HG02884 (cell line): ENCODE measurements around the gene CD55.
"Not testable (repeated sequence)": the region's sequence is repeated elsewhere in the genome, so short reads cannot be mapped to it uniquely, and the experiment has no call there.

Experiments used
- ATAC-seq: cut with Tn5 transposase; IDR thresholded peaks from one replicate; pipeline ENCODE4 v1.9.1; 2021; ENCODE audit warnings: mild to moderate bottlenecking, moderate library complexity; ENCODE audit not compliant: unreplicated experiment

Gene CD55

DNA sequence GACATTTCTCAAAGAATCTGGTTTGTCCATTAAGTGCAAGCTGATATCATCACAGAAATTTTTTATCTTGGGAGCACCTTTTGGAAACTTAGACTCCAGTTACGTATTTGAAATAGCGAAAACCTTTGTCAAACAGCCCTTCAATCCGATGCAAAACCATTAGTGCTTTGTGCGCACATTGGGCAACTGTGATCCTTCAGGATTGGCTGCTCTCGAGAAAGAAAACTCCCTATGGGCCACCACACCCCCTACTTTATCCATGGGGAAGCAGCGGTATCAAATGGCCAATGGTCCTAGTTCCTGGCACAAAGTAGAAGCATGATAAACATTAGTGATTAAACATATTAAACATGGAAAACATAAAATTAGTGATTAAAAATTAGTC is 16.0 kb upstream of the CD55 start:
- no peak for ATAC-seq

DNA sequence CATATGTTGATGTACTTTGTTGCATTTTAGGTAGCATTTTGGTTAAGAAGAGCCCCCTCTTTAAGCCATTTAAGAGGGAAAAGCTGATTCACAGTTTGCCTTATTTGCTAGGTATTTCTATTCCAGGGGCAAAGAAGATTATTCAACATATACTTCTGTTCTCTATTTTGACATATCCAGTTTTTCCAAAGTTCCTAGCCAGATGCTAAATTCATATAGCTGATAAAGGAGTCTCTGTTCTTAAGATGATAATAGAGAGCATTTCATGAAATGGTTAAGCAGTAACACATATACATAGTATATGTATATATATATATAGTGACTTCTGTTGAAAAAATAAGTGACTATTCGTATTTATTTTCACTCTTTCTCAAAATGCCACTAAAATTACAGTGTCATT is 15.5 kb upstream of the CD55 start:
- no peak for ATAC-seq

DNA sequence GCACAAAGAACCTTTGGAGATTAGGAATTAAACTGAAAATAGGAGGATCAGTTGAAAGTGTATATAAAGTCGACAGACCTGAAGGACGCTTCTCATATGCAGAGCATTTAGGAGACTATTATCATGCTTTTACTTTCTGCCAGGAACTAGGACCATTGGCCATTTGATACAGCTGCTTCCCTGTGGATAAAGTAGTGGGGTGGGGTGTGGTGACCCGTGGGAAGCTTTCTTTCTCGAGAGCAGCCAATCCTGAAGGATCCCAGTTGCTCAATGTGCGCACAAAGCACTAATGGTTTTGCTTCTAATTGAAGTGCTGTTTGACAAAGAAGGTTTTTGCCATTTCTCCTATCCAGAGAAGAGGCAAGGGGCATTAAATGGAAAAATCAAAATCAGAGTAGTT is 14.9 kb upstream of the CD55 start:
- no peak for ATAC-seq

DNA sequence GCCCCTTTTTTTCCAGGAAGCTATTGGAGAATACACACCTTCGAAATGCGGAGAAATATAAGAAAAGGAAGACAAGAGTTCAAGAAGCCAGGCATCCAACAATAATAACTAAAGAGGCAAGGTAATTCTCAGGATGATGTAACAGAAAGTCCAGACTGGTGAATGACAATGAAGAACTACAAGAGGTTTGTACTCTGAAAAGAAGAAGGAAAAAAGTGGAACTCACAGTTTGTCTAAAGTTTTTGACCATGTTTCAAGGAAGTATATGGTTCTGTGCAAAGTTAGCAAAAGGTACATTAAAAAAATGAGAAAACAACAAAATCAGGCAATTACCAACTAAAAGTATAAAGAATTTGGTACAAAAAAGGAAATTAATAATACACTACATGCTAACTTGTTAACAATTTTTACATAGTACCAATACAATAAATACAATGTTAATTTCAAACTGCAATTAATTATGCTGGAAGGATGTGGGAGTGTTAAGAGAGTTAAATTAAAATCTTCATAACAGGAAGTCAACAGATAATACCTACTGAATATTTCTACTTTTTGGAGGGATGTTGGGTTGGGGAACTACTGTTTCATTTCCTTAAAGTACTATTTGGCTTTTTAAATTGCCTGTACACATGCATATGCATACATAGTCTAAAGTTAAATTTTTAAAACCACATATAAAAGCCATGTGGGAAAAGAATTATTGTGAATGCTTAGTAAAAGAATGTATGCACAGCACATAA is 12.9 kb upstream of the CD55 start:
- no peak for ATAC-seq

DNA sequence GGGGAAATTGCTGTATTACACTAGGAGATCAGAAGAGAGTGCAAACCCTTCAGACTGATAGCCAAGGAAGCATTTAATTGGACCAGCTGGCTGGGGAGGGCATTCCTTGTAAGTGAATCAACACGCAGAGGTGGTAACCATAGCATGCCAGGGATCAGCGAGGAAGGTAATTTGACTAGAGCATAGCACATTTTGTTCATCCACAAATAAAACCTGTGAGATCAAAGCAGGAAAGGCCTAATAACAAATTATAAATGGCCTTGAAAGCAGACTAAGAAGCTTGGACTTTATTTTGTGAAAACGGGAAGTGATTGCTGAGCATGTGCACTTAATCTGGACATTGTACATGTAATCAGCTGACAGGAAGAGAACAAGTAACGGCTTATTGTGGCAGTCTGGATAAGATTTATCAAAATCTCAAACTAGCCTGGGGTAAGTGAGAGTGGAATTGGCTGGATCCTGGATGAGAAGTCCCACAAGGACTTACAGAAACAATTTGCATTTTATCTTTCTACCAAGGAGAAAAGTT is 11.7 kb upstream of the CD55 start:
- ATAC-seq: no peak

DNA sequence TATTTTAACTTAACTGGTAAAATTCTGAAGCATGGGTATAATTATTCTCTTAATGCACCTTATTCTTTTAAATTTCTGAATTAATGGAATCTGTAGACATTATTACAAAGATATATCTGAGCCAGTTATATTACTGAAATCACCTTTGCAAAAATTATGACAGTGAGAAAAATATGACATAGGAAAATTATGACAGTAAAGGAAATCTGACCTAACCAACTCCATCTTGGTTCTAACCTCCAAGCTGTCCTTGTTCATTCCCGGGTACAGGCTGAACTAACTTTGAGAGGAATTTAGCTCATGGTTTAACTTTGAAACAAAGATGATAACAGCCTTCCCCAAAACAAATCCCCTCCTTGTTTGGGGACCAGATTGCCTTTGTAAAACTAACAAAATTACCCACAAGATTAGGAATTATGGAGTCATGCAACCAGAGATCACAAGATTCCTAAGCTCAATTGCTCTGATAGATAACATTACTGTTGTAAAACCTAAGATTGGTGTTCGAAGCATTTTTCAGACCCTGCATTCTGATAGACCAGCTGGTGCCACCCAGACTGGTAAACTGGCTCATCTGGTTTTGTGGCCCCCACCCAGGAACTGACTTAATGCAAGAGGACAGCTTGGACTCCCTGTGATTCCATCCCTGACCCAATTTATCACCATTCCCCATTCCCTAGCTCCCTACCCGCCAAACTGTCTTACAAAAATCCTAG is 9.4 kb upstream of the CD55 start:
- ATAC-seq: no peak

DNA sequence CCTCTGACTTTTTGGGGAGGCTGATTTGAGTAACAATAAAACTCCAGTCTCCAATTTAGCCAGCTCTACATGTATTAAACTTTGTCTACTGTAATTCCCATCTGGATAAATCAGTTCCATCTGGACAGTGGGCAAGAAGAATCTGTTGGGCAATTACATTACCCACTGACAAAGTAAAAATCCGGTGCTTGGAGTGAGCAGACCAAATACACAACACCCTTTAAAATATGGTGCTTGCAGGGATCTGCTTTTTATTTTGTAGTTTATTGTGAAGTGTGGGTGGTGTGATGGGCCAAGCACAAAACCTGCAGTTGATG is 8.9 kb upstream of the CD55 start:
- ATAC-seq: no peak

DNA sequence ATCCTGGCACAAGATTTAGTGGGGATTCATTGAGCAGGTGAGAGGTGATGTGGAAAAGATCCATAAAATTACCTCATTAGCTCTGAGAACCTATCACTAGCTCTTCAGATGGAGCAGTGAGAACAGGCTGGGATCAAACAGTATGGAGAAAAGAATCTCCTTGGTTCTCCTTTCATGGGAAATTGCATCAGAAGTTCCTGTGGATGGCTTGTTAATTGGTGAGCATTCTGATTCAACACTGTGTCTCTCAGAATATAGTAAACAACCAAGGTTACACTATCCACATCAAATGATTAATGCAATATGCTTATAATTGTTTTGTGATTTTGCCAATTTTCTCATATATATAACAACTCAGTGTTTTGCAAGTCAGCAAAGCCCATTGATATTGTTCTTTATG is 8.3 kb upstream of the CD55 start:
- no peak for ATAC-seq

DNA sequence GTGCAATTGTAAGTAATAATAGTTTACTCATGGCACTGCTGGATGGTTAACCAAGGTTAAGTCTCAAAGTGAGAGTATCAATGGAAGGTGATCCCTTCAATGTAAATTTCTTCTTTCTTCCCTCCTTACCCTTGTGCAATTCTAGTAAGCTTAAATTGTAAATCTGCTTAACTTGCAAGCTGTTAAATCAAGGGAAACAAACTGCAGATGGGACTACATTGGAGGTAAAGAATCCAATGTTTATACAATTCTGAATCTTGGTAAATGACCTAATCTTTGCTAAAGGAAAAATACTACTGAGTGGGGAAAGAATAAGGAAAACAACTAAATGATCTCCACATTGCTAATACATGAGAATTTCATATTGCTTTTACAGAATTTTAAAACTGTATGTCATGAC is 6.7 kb upstream of the CD55 start:
- ATAC-seq: no peak

DNA sequence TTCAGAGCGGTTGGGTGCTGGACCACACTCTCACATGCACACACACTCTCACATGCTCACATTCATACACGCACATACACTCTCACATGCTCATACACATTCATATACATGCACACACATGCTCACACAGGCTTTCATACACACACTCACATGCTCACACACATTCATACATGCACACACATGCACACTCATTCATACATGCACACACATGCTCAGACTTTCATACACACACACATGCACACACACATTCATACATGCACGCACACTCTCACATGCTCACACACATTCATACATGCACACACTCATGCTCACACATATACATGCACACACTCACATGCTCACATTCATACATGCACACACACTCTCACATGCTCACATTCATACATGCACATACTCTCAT is 6.0 kb upstream of the CD55 start:
- no peak for ATAC-seq

DNA sequence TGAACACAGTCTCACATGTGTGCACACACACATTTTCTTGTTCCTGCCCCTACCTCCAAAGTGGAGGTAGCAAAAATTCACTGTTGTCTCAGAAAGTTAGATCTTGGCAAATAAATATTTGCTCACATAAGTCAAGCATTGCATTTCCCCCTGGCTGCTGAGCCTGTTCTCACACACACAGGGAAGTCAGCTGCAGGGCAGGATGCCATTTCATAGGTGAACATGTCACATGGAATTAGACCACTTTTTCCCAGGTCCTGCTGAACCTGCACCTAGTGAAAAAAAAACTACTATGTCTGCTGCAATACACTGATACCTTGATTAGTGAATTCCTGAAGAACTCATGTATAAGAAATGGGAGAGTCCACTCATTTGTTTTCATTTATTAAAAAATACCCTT is 5.3 kb upstream of the CD55 start:
- no peak for ATAC-seq

DNA sequence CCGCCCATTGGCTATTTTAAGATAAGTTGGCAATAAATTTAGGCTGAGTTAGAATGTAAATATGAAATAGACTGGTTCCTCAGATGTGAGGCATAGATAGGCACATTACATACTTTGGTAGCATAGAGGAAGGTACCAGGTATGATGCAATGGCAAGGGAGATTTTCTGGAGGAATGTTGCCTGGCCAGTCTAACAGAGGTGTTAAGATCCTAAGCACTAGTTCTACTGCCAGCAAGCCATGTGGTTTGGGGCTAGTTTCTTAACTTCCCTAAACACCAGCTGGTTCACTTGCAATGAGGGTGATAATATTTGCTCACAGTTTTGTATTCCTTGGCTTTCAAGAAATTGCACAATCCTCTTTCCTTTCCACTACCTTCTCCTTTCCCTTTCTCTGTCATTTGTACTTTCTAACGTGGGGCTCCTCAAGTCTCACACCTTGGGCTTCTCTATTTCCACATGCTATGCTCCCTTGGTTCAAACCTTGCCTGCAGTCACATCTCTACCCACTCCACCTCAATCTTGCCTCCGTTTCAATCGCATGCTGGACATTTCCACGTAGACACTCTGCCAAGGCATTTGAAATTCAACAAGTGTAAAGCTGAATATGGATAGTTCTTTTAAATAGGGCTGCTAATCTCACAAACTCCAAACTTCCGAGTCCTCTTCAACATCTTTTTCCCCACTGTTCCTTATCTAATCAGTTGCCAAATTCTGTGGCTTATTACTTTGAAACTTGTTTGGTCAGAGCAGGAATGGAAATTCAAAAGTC is 4.7 kb upstream of the CD55 start:
- no peak for ATAC-seq

DNA sequence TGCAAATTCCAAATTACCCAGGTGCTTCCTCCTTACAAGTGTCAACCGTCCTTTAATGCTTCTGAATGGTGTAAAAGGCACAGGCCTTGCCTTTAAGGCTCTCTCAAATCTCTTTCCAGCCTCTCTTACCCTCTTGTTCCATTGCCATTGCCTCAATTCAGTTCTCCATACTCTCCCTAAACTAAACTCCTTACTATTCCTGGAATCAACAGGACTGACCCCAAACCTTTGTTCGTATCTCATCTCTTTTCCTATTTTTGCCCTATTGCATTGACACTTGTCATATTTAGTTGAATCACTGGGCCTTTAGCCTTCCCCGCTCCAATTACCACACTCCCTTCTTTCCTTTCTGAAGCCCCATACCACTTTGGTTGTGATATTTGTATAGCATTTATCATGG is 3.9 kb upstream of the CD55 start:
- no peak for ATAC-seq

DNA sequence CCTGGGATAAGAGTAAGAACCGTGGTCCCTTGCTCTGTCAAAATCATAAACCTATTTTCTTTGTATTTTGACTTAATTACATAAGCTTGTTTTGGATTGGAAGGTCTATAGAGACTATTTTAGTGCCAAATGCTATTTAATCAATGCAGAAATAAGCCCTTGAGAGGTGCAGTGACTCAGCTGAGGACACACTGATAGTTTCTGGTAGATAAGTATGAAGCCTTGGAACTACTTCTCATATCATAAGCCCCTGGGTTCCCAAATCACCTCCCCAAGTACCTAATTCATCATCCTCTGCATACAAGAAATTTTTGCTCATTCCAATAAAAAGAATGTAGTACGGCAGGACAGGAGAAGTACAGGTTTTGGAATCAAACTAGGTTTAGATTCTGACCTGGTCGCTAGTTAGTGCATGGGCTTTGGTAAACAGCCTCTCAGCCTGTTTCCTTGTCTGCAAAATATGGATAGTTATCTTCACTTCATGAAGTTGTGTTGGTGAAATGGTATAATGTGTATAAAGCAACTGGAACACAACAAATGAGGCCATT is 3.3 kb upstream of the CD55 start:
- ATAC-seq: no peak

DNA sequence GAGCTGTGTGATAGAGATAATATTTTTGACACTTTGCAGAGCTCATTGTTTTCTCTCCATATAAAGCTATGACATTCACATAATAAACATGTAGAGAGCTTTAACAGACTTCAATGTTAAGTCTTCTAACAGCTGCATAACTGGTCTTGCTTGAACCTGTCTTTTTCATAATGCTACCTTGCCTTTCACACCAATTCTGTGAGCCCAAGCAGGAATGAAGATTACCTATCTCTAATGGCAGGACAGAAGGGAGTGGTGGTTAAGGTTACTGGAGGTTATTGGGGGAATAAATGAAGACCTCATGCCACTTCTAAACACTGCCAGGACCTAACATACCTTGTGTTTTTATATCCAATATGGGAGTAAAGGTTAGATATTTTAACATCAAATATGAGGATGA is 2.3 kb upstream of the CD55 start:
- ATAC-seq: no peak

DNA sequence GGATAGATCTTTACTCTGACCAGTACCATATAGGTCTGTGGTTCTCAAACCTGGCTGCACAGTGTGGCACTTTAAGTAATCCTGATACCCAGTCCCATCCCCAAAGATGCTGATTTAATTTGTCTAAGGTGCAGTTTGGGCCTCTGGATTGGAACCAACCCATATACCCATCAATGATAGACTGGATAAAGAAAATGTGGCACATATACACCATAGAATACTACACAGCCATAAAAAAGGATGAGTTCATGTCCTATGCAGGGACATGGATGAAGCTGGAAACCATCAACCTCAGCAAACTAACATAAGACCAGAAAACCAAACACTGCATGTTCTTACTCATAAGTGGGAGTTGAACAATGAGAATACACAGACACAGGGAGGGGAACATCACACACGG is 1.4 kb upstream of the CD55 start:
- not testable (repeated sequence) for ATAC-seq

DNA sequence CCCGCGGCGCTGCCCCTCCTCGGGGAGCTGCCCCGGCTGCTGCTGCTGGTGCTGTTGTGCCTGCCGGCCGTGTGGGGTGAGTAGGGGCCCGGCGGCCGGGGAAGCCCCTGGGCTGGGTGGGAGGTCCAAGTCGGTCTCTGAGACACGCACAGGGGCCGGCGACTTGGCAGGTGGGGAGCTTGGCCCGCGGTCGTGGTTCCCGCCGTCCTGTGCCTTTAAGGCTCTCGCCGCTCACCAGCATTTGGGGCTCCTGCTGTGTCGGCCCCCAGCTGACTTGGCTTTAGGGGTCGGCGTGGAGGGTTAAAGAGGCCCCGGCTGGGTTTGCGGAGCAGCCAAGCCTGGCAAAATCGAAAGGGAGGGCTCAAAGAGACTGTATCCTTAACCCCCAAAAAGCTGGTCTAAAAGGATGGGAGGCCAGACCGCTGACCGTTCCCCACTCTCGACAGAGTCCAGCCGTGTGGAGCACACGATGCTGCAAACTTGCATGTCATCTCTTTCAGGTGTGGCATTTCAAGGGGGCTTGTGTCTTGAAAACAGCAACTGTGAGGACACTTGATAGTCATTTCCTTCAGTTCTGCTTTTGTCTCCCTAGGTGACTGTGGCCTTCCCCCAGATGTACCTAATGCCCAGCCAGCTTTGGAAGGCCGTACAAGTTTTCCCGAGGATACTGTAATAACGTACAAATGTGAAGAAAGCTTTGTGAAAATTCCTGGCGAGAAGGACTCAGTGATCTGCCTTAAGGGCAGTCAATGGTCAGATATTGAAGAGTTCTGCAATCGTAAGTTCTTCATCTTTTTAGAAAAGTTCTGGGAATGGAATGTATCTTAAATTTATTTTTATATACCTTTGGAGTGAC is 540 bp downstream of the CD55 start:
- ATAC-seq: peak; percentile 24

DNA sequence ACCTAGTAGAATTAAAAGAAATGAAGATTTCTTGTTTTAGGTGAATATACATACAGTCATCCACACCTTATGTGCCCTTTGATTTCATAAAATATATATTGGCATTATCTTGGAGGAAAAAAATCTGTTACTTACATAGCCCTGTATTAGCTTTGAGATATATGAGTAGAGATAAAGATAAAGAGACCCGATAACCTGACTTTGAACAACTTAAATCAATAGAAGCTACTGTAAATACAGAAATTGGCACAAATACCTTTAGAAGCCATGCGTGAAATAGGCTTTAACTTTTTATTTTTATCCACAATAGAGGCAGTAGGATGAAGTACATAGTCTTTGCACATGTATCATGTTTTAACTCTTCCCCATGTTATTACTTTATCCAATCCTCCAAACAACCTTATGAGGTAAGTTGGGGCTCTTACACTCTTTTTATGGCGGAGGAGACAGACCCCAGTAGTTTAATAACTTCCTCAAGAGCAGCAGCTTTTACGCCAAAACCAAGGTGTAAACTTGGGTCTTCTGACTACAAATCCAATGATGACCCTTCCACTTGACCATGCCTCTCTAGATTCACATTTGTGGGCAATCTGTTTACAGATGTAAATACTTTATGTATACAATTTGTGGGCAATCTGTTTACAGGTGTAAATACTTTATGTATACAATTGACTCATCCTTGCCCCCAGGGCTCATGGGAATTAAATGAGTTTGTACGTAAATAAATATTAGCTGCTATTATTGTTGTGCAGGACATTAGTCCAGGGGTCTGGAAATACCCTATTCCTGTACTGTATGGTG is 2.1 kb downstream of the CD55 start:
- ATAC-seq: no peak

DNA sequence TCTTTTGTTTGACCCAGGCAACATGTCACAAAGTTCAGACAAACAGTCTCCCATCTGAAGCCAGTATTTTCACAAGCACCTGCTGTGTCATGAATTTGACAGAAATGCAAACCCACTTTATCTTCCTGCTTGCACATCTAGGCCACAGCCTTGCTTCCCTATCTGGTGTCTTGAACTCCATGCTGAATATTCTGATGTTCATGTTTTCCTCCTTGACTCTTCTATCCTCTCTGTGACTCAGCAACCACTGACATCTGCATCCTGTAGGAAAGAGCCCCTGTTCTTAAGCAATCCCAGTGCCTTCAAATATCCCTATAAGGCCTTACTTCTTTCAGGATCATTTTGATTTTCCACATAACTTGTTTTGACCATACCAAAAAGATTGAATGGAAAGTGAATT is 6.5 kb downstream of the CD55 start:
- no peak for ATAC-seq

DNA sequence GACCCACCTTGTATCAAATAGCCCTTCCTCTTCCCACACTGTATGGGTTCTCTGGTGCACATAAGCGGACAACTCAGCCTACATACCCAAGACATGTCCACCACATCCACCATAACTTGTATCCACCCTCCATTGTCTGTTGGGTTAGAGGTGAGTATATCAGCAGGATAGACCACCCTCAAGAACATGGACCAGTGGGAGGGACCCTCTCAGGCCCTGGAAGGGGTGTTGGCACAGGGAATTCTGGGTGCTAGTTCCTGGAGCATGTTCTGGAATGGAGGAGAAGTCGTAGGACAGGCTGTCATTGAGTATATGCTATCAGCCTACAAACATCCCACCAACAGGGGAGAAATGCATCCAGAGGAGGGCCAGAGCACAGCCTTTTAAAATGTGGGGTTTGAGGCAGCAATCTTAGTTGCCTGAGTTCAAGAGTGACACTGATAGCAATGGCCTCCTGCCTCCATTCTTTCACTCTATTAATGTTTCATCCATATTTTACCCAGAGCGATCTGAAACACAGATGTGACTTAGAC is 7.5 kb downstream of the CD55 start:
- no peak for ATAC-seq
